ENCODE results near the gene MIS12. TPM values are rescaled to one million over a fixed set of nuclear protein-coding genes. Genes with fewer than 3 reads are reported as not detected.

Gene MIS12
- total and polyA plus RNA-seq, 3 experiments from 2014 or later = 21.7 to 48.1 (median 47.3) TPM

DNA sequence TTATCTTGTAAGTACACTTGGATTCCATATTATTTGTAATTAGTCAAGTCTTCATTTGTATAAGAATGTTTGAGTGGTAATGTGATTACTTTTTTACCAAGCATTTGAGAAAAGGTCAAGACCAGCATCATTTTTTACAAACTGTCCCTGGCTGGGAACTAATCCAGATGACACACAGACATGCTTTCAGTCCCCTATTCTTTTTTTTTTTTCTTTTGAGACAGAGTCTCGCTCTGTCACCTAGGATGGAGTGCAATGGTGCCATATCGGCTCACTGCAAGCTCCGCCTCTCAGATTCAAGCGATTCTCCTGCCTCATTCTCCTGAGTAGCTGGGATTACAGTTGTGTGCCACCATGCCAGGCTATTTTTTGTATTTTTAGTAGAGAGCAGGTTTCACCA lies 4.9 kb upstream of the MIS12 start:
- Histone ChIP-seq H3K4me1 (ENCODE audit: insufficient read depth, low read length) (peaks cover 17% of the 10 kb centered on the region), H3K4me3 (ENCODE audit: low read length) (no peak overlapping the region), H3K9me3 (ENCODE audit: low read length) (no peaks in the 10 kb centered on the region), H3K27ac (ENCODE audit: low read depth, low read length) (no peak overlapping the region), H3K36me3 (ENCODE audit: insufficient read depth, low read length) (peaks cover 70% of the 10 kb centered on the region), H3K27me3 (ENCODE audit: insufficient read depth, low read length, poor library complexity, severe bottlenecking) (no peaks in the 10 kb centered on the region)
- CTCF ChIA-PET = interaction anchor here (1.2 to 1.5 kb wide), 2 partner anchors 42 to 60 kb away, joined by 3 read pairs; partner anchors contain the start of gene C1QBP
- Mint-ChIP-seq H3K36me3 (peaks cover 14 to 93% (median 20%) of the 10 kb centered on the region in 3 donors), H3K27ac (peak overlapping the region in 2 of 8 donors; percentile 62 to 84), H3K4me1 (peaks cover 40 to 81% (median 59%) of the 10 kb centered on the region in 3 donors), H3K27me3 (peaks cover 0 to 2% of the 10 kb centered on the region in 2 donors), H3K4me3 (no peak overlapping the region), H3K9me3 (no peaks in the 10 kb centered on the region)
- DNase-seq = no peak
- POLR2A ChIA-PET = no interaction called here

DNA sequence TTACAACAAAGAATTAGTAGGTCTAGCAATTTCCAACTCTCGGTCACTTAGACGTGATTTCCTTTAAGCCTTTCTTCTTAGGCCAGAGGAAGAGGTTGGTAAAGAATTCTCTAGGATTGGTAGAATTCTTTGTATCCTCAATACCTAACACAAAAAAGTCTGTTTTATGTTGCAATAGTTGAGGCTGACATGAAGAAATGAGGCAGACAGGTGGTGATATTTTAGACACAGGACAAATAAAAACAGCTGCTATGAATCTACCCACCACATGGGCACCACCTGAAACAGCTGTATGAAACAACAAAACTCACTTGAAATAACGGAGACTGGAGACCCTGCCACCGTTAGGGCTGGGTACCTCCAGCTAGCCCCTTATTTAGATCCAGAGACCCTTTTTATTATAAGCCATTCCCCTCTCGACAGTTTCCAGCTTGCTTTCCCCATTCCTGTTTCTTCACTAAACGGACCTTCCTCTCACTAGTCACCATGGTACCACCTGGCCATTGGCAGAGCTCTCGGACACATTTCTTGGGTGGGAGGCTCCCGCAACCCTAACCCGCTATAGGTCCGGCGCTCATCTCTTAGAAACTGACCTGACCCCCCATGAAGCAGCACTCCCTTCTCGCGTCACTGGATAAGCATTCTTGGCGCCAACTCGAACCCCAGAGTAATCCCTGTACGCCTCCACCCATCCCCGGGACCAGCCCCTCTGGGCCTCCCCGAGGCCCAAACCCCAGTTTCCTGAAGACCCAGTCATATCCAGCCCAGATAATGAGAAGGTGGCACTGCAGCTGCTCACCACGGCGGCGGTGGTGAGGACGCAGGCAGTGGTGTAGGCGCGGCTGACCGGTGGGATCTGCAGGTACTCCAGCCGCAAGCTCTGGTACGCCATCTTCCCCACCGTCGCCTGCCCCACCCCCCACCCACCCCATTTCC lies 828 bp upstream of the MIS12 start, which contains the start of gene DERL2:
Gene DERL2 (minus strand): TSS at position 909 of the 936 bp plus-strand sequence. CDS start 17 bp downstream, at position 892.
- peaks cover 44 to 74% (median 73%) of the 10 kb centered on the region in 3 donors for H3K4me1 Mint-ChIP-seq
- peak within 1 kb of the TSS; percentile 89 to 98 (median 96) for H3K4me3 Mint-ChIP-seq
- H3K27ac Mint-ChIP-seq = peak within 1 kb of the TSS; percentile 95 to 99 (median 98)

DNA sequence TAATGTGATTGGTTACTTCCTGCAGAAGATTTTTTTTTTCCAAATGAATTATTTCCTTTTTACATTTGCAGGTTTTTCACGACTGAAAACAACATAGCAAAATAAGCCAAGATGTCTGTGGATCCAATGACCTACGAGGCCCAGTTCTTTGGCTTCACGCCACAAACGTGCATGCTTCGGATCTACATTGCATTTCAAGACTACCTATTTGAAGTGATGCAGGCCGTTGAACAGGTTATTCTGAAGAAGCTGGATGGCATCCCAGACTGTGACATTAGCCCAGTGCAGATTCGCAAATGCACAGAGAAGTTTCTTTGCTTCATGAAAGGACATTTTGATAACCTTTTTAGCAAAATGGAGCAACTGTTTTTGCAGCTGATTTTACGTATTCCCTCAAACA lies 2.4 kb downstream of the MIS12 start:
- H3K27ac ChIP-seq (ENCODE audit: low read depth, low read length) = no peak overlapping the region
- no peaks in the 10 kb centered on the region for H3K9me3 ChIP-seq (ENCODE audit: low read length)
- H3K4me3 ChIP-seq (ENCODE audit: low read length) = no peak overlapping the region
- Mint-ChIP-seq H3K4me1 (peaks cover 30 to 48% (median 44%) of the 10 kb centered on the region in 3 donors), H3K27me3 (peaks cover 0 to 3% of the 10 kb centered on the region in 2 donors), H3K27ac (peak overlapping the region in 3 of 8 donors; percentile 95 to 99 (median 96)), H3K4me3 (peak overlapping the region in 3 of 7 donors; percentile 41 to 89 (median 70)), H3K36me3 (peaks cover 3 to 58% (median 9%) of the 10 kb centered on the region in 3 donors), H3K9me3 (no peaks in the 10 kb centered on the region)
- H3K36me3 ChIP-seq (ENCODE audit: insufficient read depth, low read length) = peaks cover 25% of the 10 kb centered on the region
- H3K27me3 ChIP-seq (ENCODE audit: insufficient read depth, low read length, poor library complexity, severe bottlenecking) = no peaks in the 10 kb centered on the region
- H3K4me1 ChIP-seq (ENCODE audit: insufficient read depth, low read length) = peaks cover 29% of the 10 kb centered on the region
- POLR2A ChIA-PET = interaction anchor here (1.6 kb wide), 1 partner anchor 12 kb away, joined by 4 read pairs; a partner anchor contains a TSS
- no peak for DNase-seq
- CTCF ChIA-PET = no interaction called here

More for the DNA sequence above, 828 bp upstream of the MIS12 start, which contains the start of gene DERL2:
- ChIA-PET POLR2A (interaction anchor here (0.6 to 3.0 kb wide), 6 partner anchors 11 to 64 kb away, joined by 3 to 21 read pairs (median 6); partner anchors contain the start of genes C1QBP and DHX33), CTCF (interaction anchor here (0.8 to 3.1 kb wide), 7 partner anchors 14 to 236 kb away, joined by 3 to 10 read pairs (median 4); partner anchors contain the start of gene C1QBP)
- Mint-ChIP-seq H3K27me3 (peaks cover 0 to 3% of the 10 kb centered on the region in 2 donors), H3K9me3 (no peaks in the 10 kb centered on the region), H3K36me3 (peaks cover 3 to 87% (median 13%) of the 10 kb centered on the region in 3 donors)
- peaks cover 31% of the 10 kb centered on the region for H3K4me1 ChIP-seq (ENCODE audit: insufficient read depth, low read length)
- peaks cover 48% of the 10 kb centered on the region for H3K36me3 ChIP-seq (ENCODE audit: insufficient read depth, low read length)
- no peaks in the 10 kb centered on the region for H3K27me3 ChIP-seq (ENCODE audit: insufficient read depth, low read length, poor library complexity, severe bottlenecking)
- H3K4me3 ChIP-seq (ENCODE audit: low read length) = peak within 1 kb of the TSS; percentile 92
- peak in 1 of 5 donors; percentile 2 for DNase-seq
- H3K9me3 ChIP-seq (ENCODE audit: low read length) = no peaks in the 10 kb centered on the region
- H3K27ac ChIP-seq (ENCODE audit: low read depth, low read length) = peak within 1 kb of the TSS; percentile 97

DNA sequence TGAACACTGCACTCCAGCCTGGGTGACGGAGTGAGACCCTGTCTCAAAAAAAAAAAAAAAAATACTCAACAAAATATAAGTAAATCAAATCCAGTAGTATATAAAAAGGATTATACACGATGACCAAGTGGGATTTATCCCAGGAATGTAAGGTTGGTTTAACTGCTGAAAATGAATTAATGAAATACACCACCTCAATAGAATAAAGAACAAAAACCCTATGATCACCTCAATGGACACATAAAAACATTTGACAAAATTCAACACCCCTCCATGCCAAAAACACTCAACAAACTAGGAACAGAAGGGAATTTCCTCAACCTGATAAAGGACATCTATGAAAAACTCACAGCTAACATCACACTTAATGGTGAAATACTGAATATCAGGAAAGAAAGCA lies 6.6 kb downstream of the MIS12 start:
- peaks cover 6 to 14% (median 8%) of the 10 kb centered on the region in 3 donors for H3K4me1 Mint-ChIP-seq
- POLR2A ChIA-PET = no interaction called here
- Histone ChIP-seq H3K4me1 (ENCODE audit: insufficient read depth, low read length) (peaks cover 3% of the 10 kb centered on the region), H3K27ac (ENCODE audit: low read depth, low read length) (no peak overlapping the region), H3K4me3 (ENCODE audit: low read length) (no peak overlapping the region), H3K36me3 (ENCODE audit: insufficient read depth, low read length) (peaks cover 18% of the 10 kb centered on the region), H3K27me3 (ENCODE audit: insufficient read depth, low read length, poor library complexity, severe bottlenecking) (no peaks in the 10 kb centered on the region), H3K9me3 (ENCODE audit: low read length) (no peaks in the 10 kb centered on the region)
- DNase-seq = no peak
- CTCF ChIA-PET = no interaction called here
- H3K9me3 Mint-ChIP-seq = no peaks in the 10 kb centered on the region
- peaks cover 3 to 25% (median 7%) of the 10 kb centered on the region in 3 donors for H3K36me3 Mint-ChIP-seq
- H3K27ac Mint-ChIP-seq = no peak overlapping the region
- peaks cover 0 to under 1% of the 10 kb centered on the region in 2 donors for H3K27me3 Mint-ChIP-seq
- H3K4me3 Mint-ChIP-seq = no peak overlapping the region

DNA sequence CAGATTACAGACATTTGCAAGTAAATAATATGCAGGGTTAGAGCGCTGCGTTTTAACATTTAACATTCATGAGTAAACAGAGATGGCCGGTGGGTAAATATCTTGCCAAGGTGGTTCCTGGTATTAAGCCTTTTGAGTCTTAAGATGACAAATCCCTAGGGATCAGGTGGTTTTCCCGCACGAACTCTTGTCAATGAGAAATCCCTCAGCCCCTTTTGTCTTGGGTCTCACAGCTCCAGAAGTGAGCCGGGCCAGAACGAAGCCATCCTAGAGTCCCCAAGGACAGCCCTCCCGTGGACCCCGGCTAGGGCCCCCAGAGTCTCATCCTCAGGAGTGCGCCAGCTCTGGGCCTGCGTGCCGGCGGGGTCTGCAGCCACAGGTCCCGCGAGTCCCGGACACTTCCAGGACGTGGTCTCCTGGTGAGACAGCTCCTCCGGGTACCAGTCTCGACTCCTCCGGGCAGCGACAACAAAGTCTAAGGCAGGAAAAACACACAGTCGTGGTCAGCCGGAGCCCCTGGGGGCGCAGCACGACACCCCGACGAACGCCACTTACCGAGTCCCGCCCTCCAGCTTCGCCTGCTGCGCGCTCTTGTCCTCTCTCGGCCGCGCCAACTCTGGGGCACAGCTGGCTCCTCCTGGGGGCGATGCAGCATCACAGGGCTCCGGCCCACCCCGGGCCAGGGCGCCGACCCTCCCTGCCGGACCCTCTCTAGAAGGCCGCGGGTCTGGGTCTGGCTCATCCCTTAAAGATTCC lies 13.3 kb downstream of the MIS12 start:
- CTCF ChIA-PET = interaction anchor here (0.8 to 2.2 kb wide), 4 partner anchors 13 to 60 kb away, joined by 3 to 10 read pairs (median 4); partner anchors contain the start of genes DERL2 and MIS12
- no peak for DNase-seq
- no peaks in the 10 kb centered on the region for H3K9me3 ChIP-seq (ENCODE audit: low read length)
- no peak overlapping the region for H3K27ac ChIP-seq (ENCODE audit: low read depth, low read length)
- Mint-ChIP-seq H3K27me3 (peaks cover 0 to 1% of the 10 kb centered on the region in 2 donors), H3K9me3 (no peaks in the 10 kb centered on the region), H3K4me1 (peaks cover 21 to 27% (median 22%) of the 10 kb centered on the region in 3 donors), H3K36me3 (peaks cover 0 to 26% (median 9%) of the 10 kb centered on the region in 3 donors), H3K27ac (peak overlapping the region in 5 of 8 donors; percentile 3 to 96 (median 62)), H3K4me3 (peak overlapping the region; percentile 89 to 96 (median 95))
- peak overlapping the region; percentile 47 for H3K4me3 ChIP-seq (ENCODE audit: low read length)
- H3K36me3 ChIP-seq (ENCODE audit: insufficient read depth, low read length) = no peaks in the 10 kb centered on the region
- POLR2A ChIA-PET = interaction anchor here (0.6 to 2.7 kb wide), 4 partner anchors 11 to 31 kb away, joined by 3 to 21 read pairs (median 4); partner anchors contain the start of genes DERL2 and MIS12
- no peaks in the 10 kb centered on the region for H3K27me3 ChIP-seq (ENCODE audit: insufficient read depth, low read length, poor library complexity, severe bottlenecking)
- H3K4me1 ChIP-seq (ENCODE audit: insufficient read depth, low read length) = peaks cover 10% of the 10 kb centered on the region

DNA sequence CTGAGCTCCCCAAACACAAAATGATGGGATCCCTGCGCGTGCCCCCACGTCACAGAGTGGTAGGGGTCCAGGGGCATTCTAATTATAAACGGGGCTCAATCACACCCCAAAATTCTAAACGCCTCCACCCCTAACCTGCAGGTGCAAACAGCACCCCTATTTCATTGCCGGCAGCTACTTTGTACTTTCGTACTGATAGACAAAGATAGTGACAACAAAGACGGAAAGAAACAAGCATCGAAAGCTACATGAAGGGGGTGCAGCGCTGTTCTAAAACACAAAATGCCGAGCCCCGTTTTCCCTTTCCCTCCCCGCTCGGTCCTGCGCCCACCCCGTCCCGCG lies 13.9 kb downstream of the MIS12 start:
- H3K36me3 Mint-ChIP-seq = peaks cover 0 to 29% (median 9%) of the 10 kb centered on the region in 3 donors
- no peak for DNase-seq
- H3K27ac Mint-ChIP-seq = peak overlapping the region in 7 of 8 donors; percentile 62 to 96 (median 95)

More for the DNA sequence above, 13.9 kb downstream of the MIS12 start:
- Mint-ChIP-seq H3K27me3 (peaks cover 0 to 1% of the 10 kb centered on the region in 2 donors), H3K4me1 (peaks cover 21 to 27% (median 22%) of the 10 kb centered on the region in 3 donors), H3K9me3 (no peaks in the 10 kb centered on the region), H3K4me3 (peak overlapping the region; percentile 82 to 96 (median 95))
- ChIA-PET POLR2A (interaction anchor here (0.6 to 2.7 kb wide), 4 partner anchors 12 to 31 kb away, joined by 3 to 21 read pairs (median 4); partner anchors contain the start of genes DERL2 and MIS12), CTCF (interaction anchor here (1.0 to 2.2 kb wide), 3 partner anchors 14 to 61 kb away, joined by 3 to 10 read pairs (median 5); partner anchors contain the start of genes DERL2 and MIS12)
- H3K36me3 ChIP-seq (ENCODE audit: insufficient read depth, low read length) = no peaks in the 10 kb centered on the region
- no peaks in the 10 kb centered on the region for H3K9me3 ChIP-seq (ENCODE audit: low read length)
- H3K4me1 ChIP-seq (ENCODE audit: insufficient read depth, low read length) = peaks cover 10% of the 10 kb centered on the region
- H3K4me3 ChIP-seq (ENCODE audit: low read length) = peak overlapping the region; percentile 47
- H3K27ac ChIP-seq (ENCODE audit: low read depth, low read length) = no peak overlapping the region
- no peaks in the 10 kb centered on the region for H3K27me3 ChIP-seq (ENCODE audit: insufficient read depth, low read length, poor library complexity, severe bottlenecking)

All from CD8-positive, alpha-beta memory T cell (primary cell).